Stimulated activated CD4-positive, alpha-beta T cell treated with anti-CD3 and anti-CD28 coated beads, TNF-alpha, amount 100 ng/mL, for 4 hours (primary cell): ENCODE results near the gene LGALS8.
"Not testable (repeated sequence)": the region's sequence is repeated elsewhere in the genome, so short reads cannot be mapped to it uniquely, and the experiment has no call there.

ENCODE experiments used
- DNase-seq, 3 experiments: peaks; one replicate each; pipeline ENCODE4 v3.0.0-alpha.2; 2020; ENCODE audit warnings: low read depth in 3 of 3

Gene LGALS8

GRCh38 chr1:236540813-236541465 is 17.2 kb downstream of the LGALS8 start:
- no peak for DNase-seq

- DNase-seq: no peak
These were observed 17.9 kb downstream of the LGALS8 start for GRCh38 chr1:236541710-236542109.

GRCh38 chr1:236543065-236543669 is 19.4 kb downstream of the LGALS8 start:
- no peak for DNase-seq

- DNase-seq: no peak
These were observed 21.9 kb downstream of the LGALS8 start for GRCh38 chr1:236545621-236546169.

GRCh38 chr1:236548452-236548851 is 24.7 kb downstream of the LGALS8 start:
- no peak for DNase-seq

- no peak for DNase-seq
These were observed 27.4 kb downstream of the LGALS8 start for GRCh38 chr1:236550961-236551851.

GRCh38 chr1:236552096-236552495 is 28.3 kb downstream of the LGALS8 start:
- no peak for DNase-seq

GRCh38 chr1:236552901-236553300 is 29.1 kb downstream of the LGALS8 start:
- DNase-seq: no peak

GRCh38 chr1:236553370-236553769 is 29.6 kb downstream of the LGALS8 start:
- no peak for DNase-seq

- DNase-seq: no peak
These were observed 32.8 kb downstream of the LGALS8 start for GRCh38 chr1:236556606-236557005.

GRCh38 chr1:236558081-236558480 is 34.3 kb downstream of the LGALS8 start:
- DNase-seq: no peak

GRCh38 chr1:236558846-236559245 is 35.1 kb downstream of the LGALS8 start:
- no peak for DNase-seq

- DNase-seq: no peak
These were observed 36.5 kb downstream of the LGALS8 start for GRCh38 chr1:236560213-236560771.

GRCh38 chr1:236561976-236562375 is 38.2 kb downstream of the LGALS8 start:
- DNase-seq: no peak

- no peak for DNase-seq
These were observed 41.7 kb downstream of the LGALS8 start for GRCh38 chr1:236565530-236565929.

- no peak for DNase-seq
These were observed 44.6 kb downstream of the LGALS8 start for GRCh38 chr1:236568285-236568894.

- no peak for DNase-seq
These were observed 51.7 kb downstream of the LGALS8 start for GRCh38 chr1:236575523-236575922.

- DNase-seq: no peak
These were observed 52.2 kb downstream of the LGALS8 start for GRCh38 chr1:236576004-236576403.

GRCh38 chr1:236577041-236577440 is 53.3 kb downstream of the LGALS8 start:
- not testable (repeated sequence) for DNase-seq

- DNase-seq: no peak
These were observed 54.9 kb downstream of the LGALS8 start for GRCh38 chr1:236578661-236579060.

GRCh38 chr1:236580404-236580803 is 56.6 kb downstream of the LGALS8 start:
- not testable (repeated sequence) for DNase-seq

- no peak for DNase-seq
These were observed 57.7 kb downstream of the LGALS8 start for GRCh38 chr1:236581528-236581927.
